Nephron (organoid): Measurements from ENCODE around the gene GPR157.
"Not testable (repeated sequence)": the region's sequence is repeated elsewhere in the genome, so short reads cannot be mapped to it uniquely, and the experiment has no call there.

Experiments used
- H3K27ac Mint-ChIP-seq, 3 experiments: 2 replicates each; pipeline ENCODE4 v1.8.0; 2020; ENCODE audit warnings: mixed read lengths in 3 of 3, mild to moderate bottlenecking in 2 of 3, moderate library complexity in 1 of 3
- H3K27me3 Mint-ChIP-seq: 2 replicates; pipeline ENCODE4 v1.8.0; 2021; ENCODE audit warnings: low read depth, mild to moderate bottlenecking, moderate library complexity, mixed read lengths
- H3K36me3 Mint-ChIP-seq: 2 replicates; pipeline ENCODE4 v1.8.0; 2020; ENCODE audit warnings: low read depth, mixed read lengths
- H3K4me1 Mint-ChIP-seq: 2 replicates; pipeline ENCODE4 v1.8.0; 2020; ENCODE audit warnings: mixed read lengths
- H3K4me3 Mint-ChIP-seq, 3 experiments: 2 replicates each; pipeline ENCODE4 v1.8.0; 2020; ENCODE audit warnings: mild to moderate bottlenecking in 3 of 3, mixed read lengths in 3 of 3, moderate library complexity in 2 of 3
- H3K9me3 Mint-ChIP-seq: 2 replicates; pipeline ENCODE4 v1.8.0; 2020; ENCODE audit warnings: mixed read lengths
- CTCF ChIP-seq, 3 experiments: fragments of 200-600 bp; sonication (generic); IDR thresholded peaks; one replicate each; pipeline ENCODE4 v1.5.0; 2021; ENCODE audit warnings: antibody characterized with exemption in 3 of 3; ENCODE audit not compliant: unreplicated experiment in 3 of 3

The GPR157 gene

GRCh38 chr1:9133870-9134585, 5.1 kb upstream of the GPR157 start:
- H3K27me3 Mint-ChIP-seq, result peaks cover 9% of the 10 kb centered on the region
- peaks cover 2% of the 10 kb centered on the region for H3K9me3 Mint-ChIP-seq
- no peaks in the 10 kb centered on the region for H3K4me1 Mint-ChIP-seq
- H3K36me3 Mint-ChIP-seq, result no peaks in the 10 kb centered on the region
- H3K27ac Mint-ChIP-seq, result no peak overlapping the region
- no peak for TF ChIP-seq CTCF (IDR thresholded peaks at IDR 0.05; ENCODE audit: unreplicated experiment in 3 of 3)
- no peak overlapping the region for H3K4me3 Mint-ChIP-seq

GRCh38 chr1:9129266-9130041, 552 bp upstream of the GPR157 start:
- Mint-ChIP-seq H3K36me3 (no peaks in the 10 kb centered on the region), H3K27ac (peak overlapping the region in 1 of 3 experiments; percentile 42), H3K27me3 (peaks cover 27% of the 10 kb centered on the region), H3K4me3 (peak overlapping the region; percentile 76 to 83 (median 79)), H3K4me1 (peaks cover 8% of the 10 kb centered on the region), H3K9me3 (peaks cover 7% of the 10 kb centered on the region)
- TF ChIP-seq CTCF (IDR thresholded peaks at IDR 0.05; ENCODE audit: unreplicated experiment in 3 of 3), result no peak

GRCh38 chr1:9128166-9128519, 759 bp downstream of the GPR157 start:
- no peak for TF ChIP-seq CTCF (IDR thresholded peaks at IDR 0.05; ENCODE audit: unreplicated experiment in 3 of 3)
- H3K36me3 Mint-ChIP-seq, result no peaks in the 10 kb centered on the region
- H3K4me1 Mint-ChIP-seq, result peaks cover 8% of the 10 kb centered on the region
- peaks cover 7% of the 10 kb centered on the region for H3K9me3 Mint-ChIP-seq
- H3K4me3 Mint-ChIP-seq, result peak overlapping the region; percentile 81 to 90 (median 88)
- peaks cover 22% of the 10 kb centered on the region for H3K27me3 Mint-ChIP-seq
- peak overlapping the region; percentile 51 to 68 (median 52) for H3K27ac Mint-ChIP-seq

- peaks cover 22% of the 10 kb centered on the region for H3K27me3 Mint-ChIP-seq
- TF ChIP-seq CTCF (IDR thresholded peaks at IDR 0.05; ENCODE audit: unreplicated experiment in 3 of 3), result no peak
- peak overlapping the region; percentile 81 to 90 (median 88) for H3K4me3 Mint-ChIP-seq
- H3K27ac Mint-ChIP-seq, result peak overlapping the region; percentile 51 to 68 (median 52)
- H3K36me3 Mint-ChIP-seq, result no peaks in the 10 kb centered on the region
- H3K4me1 Mint-ChIP-seq, result peaks cover 8% of the 10 kb centered on the region
- H3K9me3 Mint-ChIP-seq, result peaks cover 7% of the 10 kb centered on the region
Observed at GRCh38 chr1:9127395-9128165, 1.3 kb downstream of the GPR157 start.

- H3K27me3 Mint-ChIP-seq, result peaks cover 22% of the 10 kb centered on the region
- H3K9me3 Mint-ChIP-seq, result peaks cover 7% of the 10 kb centered on the region
- TF ChIP-seq CTCF (IDR thresholded peaks at IDR 0.05; ENCODE audit: unreplicated experiment in 3 of 3), result no peak
- H3K36me3 Mint-ChIP-seq, result no peaks in the 10 kb centered on the region
- peak overlapping the region; percentile 27 to 61 (median 47) for H3K4me3 Mint-ChIP-seq
- H3K4me1 Mint-ChIP-seq, result peaks cover 8% of the 10 kb centered on the region
- no peak overlapping the region for H3K27ac Mint-ChIP-seq
Observed at GRCh38 chr1:9126511-9126910, 2.4 kb downstream of the GPR157 start.

GRCh38 chr1:9125847-9126246, 3.1 kb downstream of the GPR157 start:
- H3K4me1 Mint-ChIP-seq, H3K9me3 Mint-ChIP-seq, H3K4me3 Mint-ChIP-seq, H3K27ac Mint-ChIP-seq, H3K36me3 Mint-ChIP-seq: not testable (repeated sequence)
- peaks cover 22% of the 10 kb centered on the region for H3K27me3 Mint-ChIP-seq
